GM12864 (cell line): ENCODE measurements around the gene IFNA5.
A peak's percentile ranks its signal among the peaks of the same experiment; 100 is the strongest.

Experiments
- DNase-seq: peaks from one replicate; pipeline ENCODE4 v3.0.0-alpha.2; 2011; ENCODE audit warnings: low read depth
- H3K4me3 ChIP-seq: 2 replicates; pipeline ENCODE4 v1.5.1; 2011; ENCODE audit warnings: mild to moderate bottlenecking, low read depth, low read length, control low read depth
- TF ChIP-seq, protein P1 (sequence below): IDR thresholded peaks from 2 replicates; pipeline ENCODE4 v1.5.1; 2011; ENCODE audit warnings: low read depth, mild to moderate bottlenecking, moderate library complexity, low read length, control low read depth, inconsistent platforms; ENCODE audit errors: missing control alignments

IFNA5 gene

DNA sequence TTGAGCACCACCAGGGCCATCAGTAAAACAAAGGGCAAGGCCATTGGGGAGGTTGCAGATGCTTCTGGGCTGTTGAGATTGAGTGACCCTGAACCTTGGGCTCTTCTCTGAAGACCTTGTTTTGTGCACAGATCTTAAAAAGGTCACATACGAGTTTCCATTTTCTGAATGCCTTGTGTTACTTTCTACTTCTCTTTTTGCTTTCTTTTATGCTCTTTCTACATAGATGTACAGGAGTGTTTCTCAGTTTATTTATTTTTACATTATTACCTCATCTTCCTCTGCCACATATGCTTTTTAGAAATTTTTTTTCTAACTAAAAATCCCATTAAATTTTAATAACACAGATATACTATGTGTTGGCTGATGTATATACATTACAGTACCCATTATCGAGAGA is at the start of gene IFNA5:
TSS of gene IFNA5 (minus strand) at position 101 of the 400 bp plus-strand sequence. CDS start at position 44, 57 bp downstream.
- no peak within 1 kb of the TSS for H3K4me3 ChIP-seq
- TF ChIP-seq, protein P1, sequence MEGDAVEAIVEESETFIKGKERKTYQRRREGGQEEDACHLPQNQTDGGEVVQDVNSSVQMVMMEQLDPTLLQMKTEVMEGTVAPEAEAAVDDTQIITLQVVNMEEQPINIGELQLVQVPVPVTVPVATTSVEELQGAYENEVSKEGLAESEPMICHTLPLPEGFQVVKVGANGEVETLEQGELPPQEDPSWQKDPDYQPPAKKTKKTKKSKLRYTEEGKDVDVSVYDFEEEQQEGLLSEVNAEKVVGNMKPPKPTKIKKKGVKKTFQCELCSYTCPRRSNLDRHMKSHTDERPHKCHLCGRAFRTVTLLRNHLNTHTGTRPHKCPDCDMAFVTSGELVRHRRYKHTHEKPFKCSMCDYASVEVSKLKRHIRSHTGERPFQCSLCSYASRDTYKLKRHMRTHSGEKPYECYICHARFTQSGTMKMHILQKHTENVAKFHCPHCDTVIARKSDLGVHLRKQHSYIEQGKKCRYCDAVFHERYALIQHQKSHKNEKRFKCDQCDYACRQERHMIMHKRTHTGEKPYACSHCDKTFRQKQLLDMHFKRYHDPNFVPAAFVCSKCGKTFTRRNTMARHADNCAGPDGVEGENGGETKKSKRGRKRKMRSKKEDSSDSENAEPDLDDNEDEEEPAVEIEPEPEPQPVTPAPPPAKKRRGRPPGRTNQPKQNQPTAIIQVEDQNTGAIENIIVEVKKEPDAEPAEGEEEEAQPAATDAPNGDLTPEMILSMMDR: no peak
- DNase-seq: no peak

DNA sequence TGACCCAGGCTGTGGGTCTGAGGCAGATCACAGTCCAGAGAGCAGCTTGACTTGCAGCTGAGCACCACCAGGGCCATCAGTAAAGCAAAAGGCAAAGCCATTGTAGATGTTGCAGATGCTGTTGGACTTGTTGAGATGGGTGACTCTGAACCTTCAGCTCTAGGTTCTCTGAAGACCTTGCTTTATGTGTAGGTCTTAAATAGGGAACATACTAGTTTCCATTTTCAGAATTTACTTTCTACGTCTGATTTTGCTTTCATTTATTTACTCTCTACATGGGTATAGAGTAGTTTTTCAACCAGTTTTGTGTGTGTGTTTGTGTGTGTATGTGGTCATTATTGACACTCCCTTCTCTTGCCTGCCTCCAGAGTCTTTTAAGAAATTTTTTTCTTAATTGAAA is 45.7 kb upstream of the IFNA5 start, which contains the start of gene IFNA6:
TSS of gene IFNA6 (minus strand) at position 101 of the 400 bp plus-strand sequence. CDS start at position 101, 0 bp downstream.
- TF ChIP-seq, protein P1: no peak
- DNase-seq: no peak
- no peak within 1 kb of the TSS for H3K4me3 ChIP-seq

DNA sequence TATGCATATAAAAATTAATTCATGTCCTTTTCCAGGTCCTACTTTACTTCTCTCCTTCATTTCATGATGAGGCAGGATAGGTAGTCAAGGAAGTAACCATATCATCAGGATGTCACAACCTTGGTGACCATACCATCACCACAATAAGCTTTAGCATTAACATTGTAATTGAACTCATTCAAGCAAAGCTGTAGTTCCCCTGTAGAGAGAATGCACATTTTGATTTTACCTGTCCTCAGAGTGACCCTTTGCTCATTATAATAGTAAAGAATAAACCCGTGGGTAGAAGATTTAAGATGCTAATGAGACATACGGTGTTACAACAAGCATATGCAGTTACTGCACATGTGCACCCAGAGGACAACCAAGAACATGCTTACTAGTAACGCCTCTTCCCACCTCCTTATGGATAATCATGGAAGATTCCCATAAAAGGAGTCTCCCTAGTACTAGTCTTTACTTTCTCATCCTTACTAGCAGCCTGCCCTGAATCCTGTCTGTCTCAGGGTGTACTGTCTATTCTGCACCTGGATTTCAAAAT is 43.4 kb upstream of the IFNA5 start:
- TF ChIP-seq, protein P1: no peak
- no peak overlapping the region for H3K4me3 ChIP-seq
- no peak for DNase-seq

DNA sequence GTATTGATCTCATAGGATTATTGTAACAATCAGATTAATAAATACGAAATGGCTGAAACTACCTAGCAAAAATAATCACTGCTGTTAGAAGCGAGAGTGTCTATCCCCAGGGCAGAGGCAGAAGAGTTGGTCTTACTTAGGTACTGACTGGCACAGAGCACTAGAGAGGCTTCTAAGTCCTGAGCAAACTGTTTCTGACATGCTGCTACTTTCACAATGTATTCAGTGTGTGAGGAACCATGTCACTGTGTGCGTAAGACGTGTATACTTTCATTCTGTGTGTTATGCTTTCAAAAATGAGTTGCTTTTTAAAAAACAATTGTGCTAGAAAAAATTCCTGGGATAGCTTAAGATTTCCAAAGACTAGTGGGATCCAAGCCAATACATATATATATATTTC is 35.6 kb upstream of the IFNA5 start:
- no peak for DNase-seq
- TF ChIP-seq, protein P1: no peak
- no peak overlapping the region for H3K4me3 ChIP-seq

DNA sequence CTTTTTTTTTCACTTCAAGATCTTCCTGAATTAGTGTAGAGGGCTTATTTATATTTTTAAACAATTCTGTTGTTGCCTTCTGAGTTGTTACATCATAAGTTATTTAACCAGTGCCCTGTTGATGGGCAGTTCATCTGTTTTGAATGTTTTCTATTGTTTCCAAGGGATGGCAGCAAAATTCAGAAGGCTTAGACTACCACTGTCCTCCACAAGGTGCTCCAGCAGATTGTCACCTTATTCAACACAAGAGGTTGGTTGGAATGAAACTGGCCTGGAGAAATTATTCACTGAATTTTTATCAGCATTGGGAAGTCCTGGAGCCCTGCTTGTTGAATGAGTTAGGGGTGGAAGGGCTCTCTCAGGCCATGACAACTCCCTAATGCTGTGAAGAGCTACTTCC is 31.3 kb upstream of the IFNA5 start:
- TF ChIP-seq, protein P1: no peak
- no peak for DNase-seq
- no peak overlapping the region for H3K4me3 ChIP-seq

DNA sequence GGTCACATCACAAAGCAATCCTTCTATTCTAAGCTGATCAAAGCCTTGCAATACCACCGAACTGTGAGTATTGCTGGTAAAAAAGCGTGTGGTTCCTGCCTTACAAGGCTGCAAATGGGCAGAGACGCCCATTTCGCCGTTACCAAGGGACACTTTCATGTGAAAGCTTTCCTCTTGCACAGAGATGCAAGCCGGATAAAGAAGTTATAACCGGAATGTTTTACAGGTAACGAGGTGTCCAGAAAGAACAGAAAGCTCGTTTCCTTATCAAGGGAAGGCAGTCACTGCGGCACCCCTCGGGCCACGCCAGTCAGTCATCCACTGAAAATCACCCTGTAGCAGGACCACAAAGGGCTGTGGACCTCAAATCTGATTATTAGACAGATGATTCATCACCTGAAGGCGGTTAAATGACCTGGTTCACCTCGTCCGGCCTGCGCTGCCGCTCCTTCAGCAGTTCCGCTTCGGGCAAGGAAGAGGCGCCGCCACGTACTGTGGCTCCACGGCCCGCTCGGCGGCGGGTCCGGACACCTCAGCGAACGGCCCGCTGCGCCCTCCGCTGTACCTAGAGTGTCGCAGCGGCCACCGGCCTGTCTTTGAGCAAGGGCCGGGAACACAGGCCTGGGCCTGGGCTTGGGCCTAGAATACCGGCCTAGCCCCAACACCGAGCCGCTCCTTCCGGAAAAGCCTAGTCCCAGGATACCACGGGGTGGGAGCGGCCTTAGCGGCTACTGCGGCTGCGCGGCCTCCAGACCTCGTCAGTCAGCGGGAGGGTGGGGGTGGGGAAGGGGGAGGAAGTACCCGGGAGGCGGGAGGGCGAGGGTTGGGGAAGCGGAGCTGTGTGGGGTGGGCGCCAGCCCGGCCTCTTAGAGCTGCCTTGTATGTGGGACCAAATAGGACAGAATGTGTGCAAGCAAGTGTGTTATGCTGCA is 29.9 kb upstream of the IFNA5 start, which contains the start of gene KLHL9:
TSS of gene KLHL9 (minus strand) at position 704 of the 932 bp plus-strand sequence. CDS start at position 159, 545 bp downstream.
- H3K4me3 ChIP-seq: peak within 1 kb of the TSS; percentile 95
- TF ChIP-seq, protein P1: no peak
- peak; percentile 72 for DNase-seq
